Keratinocyte (primary cell): ENCODE data around the gene DNAJC27. TPM values are rescaled to one million over a fixed set of nuclear protein-coding genes. Genes with fewer than 3 reads are reported as not detected.

Experiments used
- DNase-seq: peaks from one replicate; pipeline ENCODE4 v3.0.0-alpha.2; 2011; ENCODE audit warnings: low read depth, missing footprints, low spot score
- FAIRE-seq: peaks from 2 replicates; lab custom pipeline; 2011; peaks lifted over from hg19 to GRCh38; lab: Jason Lieb, UNC
- H2AFZ ChIP-seq: 2 replicates; pipeline ENCODE4 v1.6.0; 2012; ENCODE audit warnings: low read length, control low read depth, inconsistent platforms; ENCODE audit not compliant: control insufficient read depth
- H3K27ac ChIP-seq: 2 replicates; pipeline ENCODE4 v1.5.1; 2011; ENCODE audit warnings: low read length; ENCODE audit not compliant: control insufficient read depth, insufficient read depth
- H3K27me3 ChIP-seq: 3 replicates; pipeline ENCODE4 v1.6.0; 2011; ENCODE audit warnings: low read length; ENCODE audit not compliant: control insufficient read depth, insufficient read depth; ENCODE audit errors: extremely low read depth
- H3K36me3 ChIP-seq, 2 experiments: 2 replicates in 1 of 2; 3 replicates in 1 of 2; pipeline ENCODE4 v1.5.1; 2011; ENCODE audit warnings: low read length in 2 of 2, mild to moderate bottlenecking in 1 of 2; ENCODE audit not compliant: control insufficient read depth in 2 of 2, insufficient read depth in 2 of 2; ENCODE audit errors: extremely low read depth in 1 of 2
- H3K4me1 ChIP-seq: 3 replicates; pipeline ENCODE4 v1.5.1; 2011; ENCODE audit warnings: low read length; ENCODE audit not compliant: control insufficient read depth, insufficient read depth; ENCODE audit errors: extremely low read depth
- H3K4me2 ChIP-seq: 3 replicates; pipeline ENCODE4 v1.6.0; 2011; ENCODE audit warnings: low read depth, low read length; ENCODE audit not compliant: control insufficient read depth, insufficient read depth; ENCODE audit errors: extremely low read depth
- H3K4me3 ChIP-seq, 3 experiments: fragments of 200-600 bp in 1 of 3; sonication (generic) in 1 of 3; 2 replicates in 2 of 3; 3 replicates in 1 of 3; pipeline ENCODE4 v1.5.1; 2011 to 2016; ENCODE audit warnings: low read length in 3 of 3, mild to moderate bottlenecking in 3 of 3, control low read depth in 2 of 3, inconsistent platforms in 1 of 3, low read depth in 1 of 3, mixed read lengths in 1 of 3, mixed run types in 1 of 3, moderate library complexity in 1 of 3; ENCODE audit not compliant: control insufficient read depth in 2 of 3, insufficient read depth in 2 of 3; ENCODE audit errors: extremely low read depth in 1 of 3
- H3K79me2 ChIP-seq: 2 replicates; pipeline ENCODE4 v1.6.0; 2012; ENCODE audit warnings: low read length; ENCODE audit not compliant: control insufficient read depth, insufficient read depth
- H3K9ac ChIP-seq: 3 replicates; pipeline ENCODE4 v1.6.0; 2011; ENCODE audit warnings: low read length; ENCODE audit not compliant: control insufficient read depth, insufficient read depth; ENCODE audit errors: extremely low read depth
- H3K9me1 ChIP-seq: 3 replicates; pipeline ENCODE4 v1.6.0; 2011; ENCODE audit warnings: low read length; ENCODE audit not compliant: control insufficient read depth, insufficient read depth; ENCODE audit errors: extremely low read depth
- H3K9me3 ChIP-seq: 2 replicates; pipeline ENCODE4 v1.5.1; 2012; ENCODE audit warnings: low read depth, low read length; ENCODE audit not compliant: control insufficient read depth
- H4K20me1 ChIP-seq: 3 replicates; pipeline ENCODE4 v1.6.0; 2011; ENCODE audit warnings: low read length; ENCODE audit not compliant: control insufficient read depth, insufficient read depth; ENCODE audit errors: extremely low read depth
- CTCF ChIP-seq, 3 experiments: IDR thresholded peaks in 1 of 3; conservative IDR thresholded peaks in 1 of 3; optimal IDR thresholded peaks in 1 of 3; 2 replicates in 2 of 3; 3 replicates in 1 of 3; pipeline versions ENCODE3 to v1.5.1; 2011; ENCODE audit warnings: low read length in 3 of 3, mild to moderate bottlenecking in 3 of 3, moderate library complexity in 2 of 3, control low read depth in 1 of 3, inconsistent platforms in 1 of 3; ENCODE audit not compliant: insufficient read depth in 2 of 3; ENCODE audit errors: extremely low read depth in 1 of 3
- EZH2 ChIP-seq: IDR thresholded peaks from one replicate; pipeline ENCODE4 v1.6.1; 2012; ENCODE audit warnings: inconsistent platforms, mild to moderate bottlenecking, low read length, moderate library complexity
- dilution Hi-C: fragments of 300-500 bp; cut with MboI; formaldehyde crosslinking; loops from one replicate; pipeline ENCODE4 v1.7.0; 2020; ENCODE audit warnings: low sequenced_read_pairs; ENCODE audit not compliant: extremely low pct_ligation_motif_present
- polyA plus RNA-seq, 5 experiments: library from polyadenylated mRNA; depleted of rRNA in 3 of 5; stranded (reverse) in 3 of 5; stranded (forward) in 1 of 5; unstranded in 1 of 5; fragments of >200 nt; gene quantifications; 1 replicate in 1 of 5; 2 replicates in 3 of 5; 3 replicates in 1 of 5; pipeline versions ENCODE4 v1.2.1 to v1.2.3, GENCODE V29; 2011 to 2012; ENCODE audit warnings: missing spikeins in 2 of 5, low read depth in 1 of 5, low replicate concordance in 1 of 5

DNAJC27 gene
- polyA plus RNA-seq, 1 donor (not counting 4 experiments of a cell fraction or from before 2014, with no cell fraction given): 3.4 TPM

GRCh38 chr2:24910245-24910644, 61.5 kb downstream of the DNAJC27 start:
- Histone ChIP-seq H3K36me3 (peaks cover 0 to 6% of the 10 kb centered on the region in 2 experiments), H4K20me1 (peaks cover 2% of the 10 kb centered on the region), H3K9me3 (no peaks in the 10 kb centered on the region), H3K9me1 (peaks cover 2% of the 10 kb centered on the region), H3K4me1 (no peaks in the 10 kb centered on the region), H3K79me2 (peaks cover 28% of the 10 kb centered on the region), H3K4me3 (no peak overlapping the region), H3K27me3 (no peaks in the 10 kb centered on the region), H3K27ac (no peak overlapping the region), H3K9ac (no peak overlapping the region), H2AFZ (no peak overlapping the region), H3K4me2 (no peak overlapping the region)
- FAIRE-seq (no peak), DNase-seq (no peak)
- TF ChIP-seq EZH2 (no peak), CTCF (optimal IDR thresholded peaks at IDR 0.05 in 1 of 3, IDR thresholded peaks at IDR 0.05 in 1 of 3, conservative IDR thresholded peaks at IDR 0.05 in 1 of 3; ENCODE audit: extremely low read depth in 1 of 3, insufficient read depth in 2 of 3, low read length in 3 of 3) (no peak)
- dilution Hi-C loops: no loop called here

DNA sequence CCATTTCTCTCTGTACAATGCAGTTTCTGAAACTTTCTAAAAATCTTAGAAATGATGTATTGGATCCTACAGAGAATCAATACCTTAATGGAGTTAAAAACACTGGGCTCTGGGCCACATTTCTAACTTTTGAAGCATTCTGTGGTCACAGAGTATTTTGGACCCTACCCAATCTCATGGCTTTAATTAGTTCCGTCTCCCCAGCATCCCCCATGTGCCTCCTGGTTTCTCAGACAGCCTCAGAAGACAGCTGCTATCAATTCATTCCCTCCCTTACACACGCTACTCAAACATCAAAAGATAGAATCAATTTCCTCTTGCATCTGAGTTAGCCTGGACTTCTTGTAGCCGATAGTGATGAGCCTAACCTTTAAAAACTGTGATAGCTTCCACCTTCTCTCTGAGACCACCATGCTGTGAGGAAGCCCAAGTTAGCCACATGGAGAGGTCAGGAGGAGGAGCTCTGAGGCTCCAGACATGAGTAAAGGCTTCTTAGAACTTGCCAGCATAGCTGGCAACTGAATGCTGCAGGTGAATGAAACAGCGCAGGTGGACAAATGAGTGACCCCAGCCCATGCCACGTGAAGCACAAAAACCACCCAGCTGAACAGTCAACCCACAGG, 62.1 kb downstream of the DNAJC27 start:
- no peak overlapping the region for H2AFZ ChIP-seq
- no peak for FAIRE-seq
- H3K79me2 ChIP-seq: peaks cover 23% of the 10 kb centered on the region
- no peaks in the 10 kb centered on the region for H3K27me3 ChIP-seq
- no peaks in the 10 kb centered on the region for H4K20me1 ChIP-seq
- dilution Hi-C loops: no loop called here
- peaks cover 0 to 6% of the 10 kb centered on the region in 2 experiments for H3K36me3 ChIP-seq
- H3K9ac ChIP-seq: no peak overlapping the region
- no peaks in the 10 kb centered on the region for H3K4me1 ChIP-seq
- no peaks in the 10 kb centered on the region for H3K9me1 ChIP-seq
- TF ChIP-seq CTCF (optimal IDR thresholded peaks at IDR 0.05 in 1 of 3, IDR thresholded peaks at IDR 0.05 in 1 of 3, conservative IDR thresholded peaks at IDR 0.05 in 1 of 3; ENCODE audit: extremely low read depth in 1 of 3, insufficient read depth in 2 of 3, low read length in 3 of 3) (no peak), EZH2 (no peak)
- H3K9me3 ChIP-seq: no peaks in the 10 kb centered on the region
- no peak overlapping the region for H3K4me3 ChIP-seq
- H3K27ac ChIP-seq: no peak overlapping the region
- H3K4me2 ChIP-seq: no peak overlapping the region
- no peak for DNase-seq
